Measurements from ENCODE around the gene TRPC1.

Gene TRPC1

DNA sequence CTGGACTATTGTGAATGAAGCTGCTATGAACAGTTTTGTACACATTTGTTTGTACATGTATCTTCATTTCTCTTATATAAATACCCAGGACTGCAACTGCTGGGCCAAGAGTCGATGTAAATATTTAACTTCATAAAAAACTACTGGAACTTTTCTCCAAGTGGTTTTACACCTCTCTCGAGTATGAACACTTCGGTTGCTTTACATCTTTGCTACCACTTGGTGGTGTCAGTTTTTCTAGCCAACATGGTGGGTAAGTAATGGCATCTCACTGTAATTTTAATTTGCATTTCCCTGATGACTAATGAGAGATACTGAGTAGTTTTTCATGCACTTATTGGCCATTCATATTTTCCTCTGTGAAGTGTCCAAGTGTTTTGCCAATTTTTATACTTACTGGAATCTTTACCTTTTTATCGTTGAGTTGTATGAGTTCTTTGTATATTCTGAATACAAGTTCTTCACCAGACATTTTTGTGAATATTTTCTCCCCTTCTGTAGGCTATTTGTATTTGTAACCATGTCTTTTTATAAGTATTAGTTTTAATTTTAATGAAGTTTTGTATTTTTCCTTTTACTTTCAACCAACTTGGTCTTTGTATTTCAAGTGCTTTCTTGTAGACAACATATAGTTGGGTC, 120.6 kb downstream of the TRPC1 start:
- TF ChIP-seq, protein P1, sequence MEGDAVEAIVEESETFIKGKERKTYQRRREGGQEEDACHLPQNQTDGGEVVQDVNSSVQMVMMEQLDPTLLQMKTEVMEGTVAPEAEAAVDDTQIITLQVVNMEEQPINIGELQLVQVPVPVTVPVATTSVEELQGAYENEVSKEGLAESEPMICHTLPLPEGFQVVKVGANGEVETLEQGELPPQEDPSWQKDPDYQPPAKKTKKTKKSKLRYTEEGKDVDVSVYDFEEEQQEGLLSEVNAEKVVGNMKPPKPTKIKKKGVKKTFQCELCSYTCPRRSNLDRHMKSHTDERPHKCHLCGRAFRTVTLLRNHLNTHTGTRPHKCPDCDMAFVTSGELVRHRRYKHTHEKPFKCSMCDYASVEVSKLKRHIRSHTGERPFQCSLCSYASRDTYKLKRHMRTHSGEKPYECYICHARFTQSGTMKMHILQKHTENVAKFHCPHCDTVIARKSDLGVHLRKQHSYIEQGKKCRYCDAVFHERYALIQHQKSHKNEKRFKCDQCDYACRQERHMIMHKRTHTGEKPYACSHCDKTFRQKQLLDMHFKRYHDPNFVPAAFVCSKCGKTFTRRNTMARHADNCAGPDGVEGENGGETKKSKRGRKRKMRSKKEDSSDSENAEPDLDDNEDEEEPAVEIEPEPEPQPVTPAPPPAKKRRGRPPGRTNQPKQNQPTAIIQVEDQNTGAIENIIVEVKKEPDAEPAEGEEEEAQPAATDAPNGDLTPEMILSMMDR (conservative IDR thresholded peaks at IDR 0.05): peak; percentile 89
- no peak for TF ChIP-seq ZFX (IDR thresholded peaks at IDR 0.05)
- no peak overlapping the region for H3K27ac ChIP-seq

DNA sequence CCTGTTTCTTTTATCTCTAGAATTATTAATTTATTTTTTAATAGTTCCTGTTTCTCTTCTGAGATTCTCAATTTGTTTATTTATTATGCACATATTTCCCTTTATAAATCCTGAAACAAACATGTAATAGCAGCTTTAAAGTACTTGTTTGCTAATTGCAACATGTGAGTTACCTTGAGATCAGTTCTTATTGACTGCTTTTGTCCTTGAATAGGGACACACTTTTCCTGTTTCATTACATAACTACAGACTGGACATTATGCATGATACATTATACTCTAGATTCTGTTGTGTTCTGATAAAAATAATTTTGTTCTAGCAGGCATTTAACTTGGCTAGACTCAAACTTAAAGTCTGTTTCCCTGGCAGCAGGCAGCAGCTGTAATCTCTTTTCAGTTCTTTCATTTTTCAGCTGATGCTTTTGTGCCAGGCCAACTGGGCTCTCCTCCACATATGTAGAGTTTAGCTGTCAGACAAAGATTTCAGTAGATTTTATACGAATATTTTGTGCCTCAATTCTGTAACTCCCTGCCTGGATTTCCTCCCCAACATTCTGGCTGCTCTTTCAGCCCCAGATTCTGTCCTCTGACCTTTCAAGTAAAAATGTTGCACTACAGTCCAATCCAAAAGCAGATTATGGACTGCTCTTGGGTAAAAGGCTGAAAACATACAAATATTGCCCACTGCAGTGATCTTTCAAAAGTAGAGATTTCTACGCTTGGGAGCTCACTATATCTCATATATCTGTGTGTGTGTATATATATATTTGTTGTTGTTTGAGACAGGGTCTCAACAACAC, 123.1 kb downstream of the TRPC1 start:
- no peak overlapping the region for H3K27ac ChIP-seq
- TF ChIP-seq, protein P1 (conservative IDR thresholded peaks at IDR 0.05): no peak
- TF ChIP-seq ZFX (IDR thresholded peaks at IDR 0.05): no peak

GRCh38 chr3:142849148-142849547, 125.3 kb downstream of the TRPC1 start:
- no peak overlapping the region for H3K27ac ChIP-seq
- TF ChIP-seq ZFX (IDR thresholded peaks at IDR 0.05): no peak
- TF ChIP-seq, protein P1 (conservative IDR thresholded peaks at IDR 0.05): no peak

DNA sequence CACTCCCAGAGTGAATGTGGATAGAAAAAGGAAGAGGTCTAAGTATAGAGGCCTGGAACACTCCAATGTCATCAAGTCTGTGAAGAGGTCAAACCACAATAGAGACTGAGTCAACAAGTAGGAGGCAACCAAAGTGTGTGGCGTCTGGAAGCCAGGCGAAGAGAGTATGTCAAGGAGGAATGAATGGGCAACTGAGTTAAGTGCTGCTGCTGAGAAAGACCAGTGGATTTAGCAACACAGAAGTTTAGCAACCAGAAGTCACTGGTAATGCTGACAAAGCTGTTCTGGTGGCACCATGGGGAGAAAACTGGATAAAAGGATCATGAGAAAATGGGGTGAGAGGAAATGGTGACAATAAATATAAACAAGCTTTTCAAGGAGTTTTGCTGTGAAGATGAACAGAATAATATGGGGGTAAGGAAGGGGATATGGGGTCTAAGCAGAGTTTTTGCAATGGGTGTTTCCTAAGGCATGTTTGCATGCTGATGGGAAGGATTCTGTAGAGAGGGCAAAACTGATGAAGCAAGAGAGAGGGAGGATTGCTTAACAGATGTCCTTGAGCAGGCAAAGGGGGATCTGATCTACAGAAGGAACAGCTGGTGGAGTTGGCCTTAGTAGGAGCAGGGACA, 126.7 kb downstream of the TRPC1 start:
- no peak overlapping the region for H3K27ac ChIP-seq
- no peak for TF ChIP-seq ZFX (IDR thresholded peaks at IDR 0.05)
- TF ChIP-seq, protein P1 (conservative IDR thresholded peaks at IDR 0.05): no peak

GRCh38 chr3:142852009-142852408, 128.2 kb downstream of the TRPC1 start:
- TF ChIP-seq ZFX (IDR thresholded peaks at IDR 0.05): no peak
- TF ChIP-seq, protein P1 (conservative IDR thresholded peaks at IDR 0.05): no peak
- H3K27ac ChIP-seq: no peak overlapping the region

- TF ChIP-seq, protein P1 (conservative IDR thresholded peaks at IDR 0.05): no peak
- no peak for TF ChIP-seq ZFX (IDR thresholded peaks at IDR 0.05)
- H3K27ac ChIP-seq: no peak overlapping the region
These were observed 129.7 kb downstream of the TRPC1 start for GRCh38 chr3:142853270-142854168.
